Activated CD8-positive, alpha-beta memory T cell treated with anti-CD3 and anti-CD28 coated beads for 36 hours (primary cell): Measurements from ENCODE around the gene CLCNKA. TPM values are rescaled to one million over a fixed set of nuclear protein-coding genes. Genes with fewer than 3 reads are reported as not detected.
"Not testable (repeated sequence)": the region's sequence is repeated elsewhere in the genome, so short reads cannot be mapped to it uniquely, and the experiment has no call there.

ENCODE experiments used
- CTCF ChIA-PET: fragments of 350-600 bp; sonication (Branson Sonifier 250); formaldehyde crosslinking; loops from one replicate; lab custom pipeline; 2021; ENCODE audit warnings: antibody characterized with exemption; lab: Charles Lee
- POLR2A ChIA-PET: fragments of 350-600 bp; sonication (Branson Sonifier 250); formaldehyde crosslinking; loops from one replicate; lab custom pipeline; 2021; ENCODE audit warnings: antibody characterized with exemption; lab: Charles Lee
- total RNA-seq, 2 experiments: library from RNA; stranded (reverse); gene quantifications; one replicate each; pipeline ENCODE4 v1.2.3, GENCODE V29; 2021

Gene CLCNKA
- total RNA-seq, 2 experiments from 2014 or later = not detected

DNA sequence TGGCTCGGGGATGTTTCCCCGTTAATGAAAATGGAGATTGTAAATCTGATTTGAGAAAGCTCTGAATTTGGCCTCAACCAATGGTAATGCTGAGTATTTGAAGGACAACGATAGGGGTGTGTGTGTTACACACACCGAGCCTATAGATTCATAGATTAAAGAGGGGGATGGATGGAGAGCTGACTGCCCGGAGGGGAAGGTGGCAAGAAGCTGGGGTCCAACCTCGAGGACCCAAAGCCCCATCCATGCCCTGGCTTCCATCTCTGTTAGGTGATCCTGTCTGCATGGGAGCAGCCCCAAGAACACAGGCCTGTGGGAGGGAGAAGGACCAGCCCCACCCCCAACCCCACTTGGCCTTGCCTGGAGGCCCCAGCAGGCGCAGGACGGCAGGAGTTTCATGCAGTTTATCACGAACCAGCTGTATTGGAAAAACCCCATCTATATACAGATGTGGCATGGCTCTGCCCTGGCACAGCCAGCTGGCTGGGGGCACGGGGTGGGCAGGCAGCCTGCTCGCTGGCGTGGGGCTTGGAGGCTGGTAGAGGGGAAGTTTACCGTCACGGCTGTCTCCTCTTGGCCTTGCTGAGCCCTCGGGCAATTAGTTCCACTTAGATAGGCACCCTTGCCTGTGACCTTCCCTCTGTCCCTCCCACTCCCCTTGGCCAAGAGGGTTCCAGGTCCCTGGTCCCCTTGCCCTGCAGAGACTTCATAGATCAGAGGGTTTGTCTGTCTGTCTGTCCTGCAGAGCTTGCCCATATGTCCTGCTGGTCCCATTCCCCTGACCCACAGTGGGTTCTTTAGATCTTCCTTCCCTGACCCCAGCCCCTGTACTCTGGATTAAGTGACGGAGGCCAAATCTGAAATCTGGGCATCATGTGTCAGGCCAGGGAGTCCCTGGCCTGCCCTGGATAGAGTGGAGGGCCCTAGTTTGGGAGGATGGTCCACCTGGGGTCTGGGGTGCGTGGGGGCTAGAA, 7.0 kb upstream of the CLCNKA start:
- POLR2A ChIA-PET = no interaction called here
- CTCF ChIA-PET = interaction anchor here (0.6 to 1.5 kb wide), 4 partner anchors 9 to 366 kb away, joined by 3 read pairs; no protein-coding TSS in a partner anchor

DNA sequence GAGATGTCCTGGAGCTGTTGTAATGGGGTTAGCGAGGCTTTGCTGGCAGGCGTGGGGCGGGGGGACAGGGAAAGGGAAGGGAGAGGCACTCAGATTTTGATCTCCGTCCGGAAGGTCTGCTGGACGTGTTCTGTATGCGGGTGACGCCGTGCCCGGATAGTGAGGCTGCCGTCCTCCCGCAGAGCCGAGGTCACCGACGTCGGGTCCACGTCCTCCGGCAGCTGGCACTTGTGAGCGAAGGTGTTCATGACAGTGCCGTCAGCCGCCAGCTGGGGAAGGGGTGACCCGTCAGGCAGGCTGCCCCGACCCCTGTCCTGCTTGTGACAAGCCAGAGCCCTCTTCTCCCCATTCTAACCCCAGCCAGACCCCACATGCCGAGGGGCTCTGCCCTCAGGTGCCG, 6.3 kb upstream of the CLCNKA start:
- POLR2A ChIA-PET = no interaction called here
- CTCF ChIA-PET = interaction anchor here (1.5 kb wide), 1 partner anchor 224 kb away, joined by 3 read pairs; no protein-coding TSS in a partner anchor

DNA sequence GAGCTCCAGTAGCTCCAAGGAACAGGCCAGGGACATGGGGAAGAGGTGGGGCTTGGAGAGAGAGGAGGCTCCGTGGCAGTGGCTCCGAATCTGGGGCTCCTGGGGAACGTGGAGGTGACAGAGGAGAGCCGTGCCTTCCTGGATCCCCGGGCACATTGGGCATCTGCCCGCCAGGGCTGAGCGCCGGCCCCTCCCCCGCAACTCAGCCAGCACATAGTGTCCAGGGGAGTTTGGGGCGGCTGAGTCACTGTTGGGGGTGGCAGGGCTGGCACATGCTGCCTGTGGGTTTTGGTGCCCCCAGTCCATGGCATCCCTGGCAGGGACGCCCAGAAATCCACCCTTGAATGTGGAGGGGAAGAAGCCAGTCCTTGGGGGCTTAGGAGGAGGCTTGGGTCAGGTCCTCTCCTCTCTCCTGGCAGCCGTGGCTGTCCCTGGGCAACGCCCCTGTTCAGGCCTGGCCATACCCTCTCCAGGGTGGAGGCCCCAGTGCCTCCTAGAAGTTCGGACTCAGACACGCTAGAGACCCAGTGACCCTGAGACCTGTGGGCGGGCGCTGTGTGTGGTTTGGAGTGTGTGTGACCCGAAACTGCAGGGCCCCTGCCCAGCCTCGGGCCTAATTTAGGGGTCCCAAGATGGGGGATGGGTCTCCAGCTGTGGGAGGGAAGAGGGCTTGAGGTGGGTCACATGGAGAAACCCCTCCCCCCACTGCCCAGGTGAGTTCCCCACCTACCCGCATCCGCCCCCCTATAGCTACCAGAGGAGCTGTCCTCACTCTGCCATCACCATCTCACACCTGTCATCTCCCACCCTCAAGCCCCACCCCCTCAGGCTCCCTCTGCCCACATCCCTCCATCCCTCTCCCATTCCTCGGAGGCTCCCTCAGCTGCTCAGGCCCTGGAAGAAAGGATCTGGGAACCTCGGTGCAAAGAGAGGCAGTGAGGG, 5.6 kb upstream of the CLCNKA start:
- ChIA-PET CTCF (interaction anchor here (1.5 kb wide), 1 partner anchor 224 kb away, joined by 3 read pairs; no protein-coding TSS in a partner anchor), POLR2A (no interaction called here)

DNA sequence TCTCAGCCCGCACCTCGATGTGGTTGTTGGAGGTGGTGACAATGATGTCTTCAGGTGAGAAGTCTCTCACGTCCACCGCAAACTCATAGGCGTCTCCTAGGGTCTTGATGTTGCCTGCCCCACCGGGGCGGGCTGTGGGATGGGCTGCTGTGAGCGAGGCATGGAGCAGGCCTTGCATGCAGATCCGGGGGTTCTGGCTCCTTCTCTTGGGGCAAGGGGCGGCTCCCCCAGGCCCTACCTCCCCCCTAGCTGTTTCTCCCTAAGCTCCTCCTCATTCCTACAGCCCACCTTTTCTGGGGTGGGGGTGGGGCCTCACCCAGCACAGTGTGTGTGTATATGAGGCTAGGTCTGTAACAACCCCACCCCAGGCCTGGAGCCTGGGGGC, 4.8 kb upstream of the CLCNKA start:
- POLR2A ChIA-PET = no interaction called here
- CTCF ChIA-PET = no interaction called here

DNA sequence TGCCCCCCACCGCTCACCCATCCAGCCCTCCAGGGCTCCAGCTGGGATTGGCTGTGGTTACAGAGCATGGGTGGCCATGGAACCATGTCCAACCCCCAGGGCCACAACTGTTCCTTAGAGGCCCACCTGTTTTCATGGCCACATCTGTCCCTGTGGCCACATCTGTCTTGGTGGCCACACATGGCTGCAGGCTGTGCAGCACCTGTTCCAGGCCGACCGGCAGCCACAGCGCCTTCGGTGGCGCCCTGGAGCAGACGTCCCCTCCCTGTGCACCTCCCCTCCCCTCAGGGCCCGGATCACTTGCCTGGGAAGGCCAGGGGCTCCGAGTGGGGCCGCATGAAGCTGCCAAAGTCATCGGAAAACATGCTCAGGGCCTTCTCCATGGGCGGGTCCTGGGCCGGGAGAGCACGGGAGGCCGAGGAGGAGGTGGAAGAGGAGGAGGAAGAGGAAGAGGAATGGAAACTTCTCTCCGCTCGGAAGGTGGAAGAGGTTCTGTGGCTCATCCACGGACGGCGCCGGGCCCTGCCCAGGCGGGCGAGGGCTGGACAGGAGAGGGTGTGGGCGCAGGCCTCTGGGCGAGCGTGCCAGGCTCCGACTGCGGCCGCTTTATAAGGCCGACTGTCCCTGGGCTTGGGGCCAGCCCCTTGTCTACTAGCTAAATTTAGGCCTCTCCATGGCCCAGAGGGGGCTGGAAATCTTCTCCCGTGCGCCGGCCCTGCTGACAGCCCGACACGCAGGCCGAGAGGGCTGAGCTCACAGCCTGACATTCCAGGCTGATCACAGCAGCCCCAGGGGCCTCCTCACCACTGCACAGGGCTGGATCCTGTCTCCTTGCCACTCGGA, 4.2 kb upstream of the CLCNKA start, which contains the start of gene HSPB7:
TSS of gene HSPB7 (minus strand) at position 583 of the 843 bp plus-strand sequence. CDS start at position 503, 80 bp downstream.
- ChIA-PET CTCF (interaction anchor here (1.8 kb wide), 1 partner anchor 8 kb away, joined by 4 read pairs; no protein-coding TSS in a partner anchor), POLR2A (interaction anchor here (0.6 kb wide), 1 partner anchor 326 kb away, joined by 3 read pairs; no protein-coding TSS in a partner anchor)

- POLR2A ChIA-PET = interaction anchor here (0.6 kb wide), 1 partner anchor 326 kb away, joined by 3 read pairs; no protein-coding TSS in a partner anchor
- CTCF ChIA-PET = interaction anchor here (1.8 kb wide), 1 partner anchor 9 kb away, joined by 4 read pairs; no protein-coding TSS in a partner anchor
These were observed 3.5 kb upstream of the CLCNKA start for GRCh38 chr1:16018308-16018707.

DNA sequence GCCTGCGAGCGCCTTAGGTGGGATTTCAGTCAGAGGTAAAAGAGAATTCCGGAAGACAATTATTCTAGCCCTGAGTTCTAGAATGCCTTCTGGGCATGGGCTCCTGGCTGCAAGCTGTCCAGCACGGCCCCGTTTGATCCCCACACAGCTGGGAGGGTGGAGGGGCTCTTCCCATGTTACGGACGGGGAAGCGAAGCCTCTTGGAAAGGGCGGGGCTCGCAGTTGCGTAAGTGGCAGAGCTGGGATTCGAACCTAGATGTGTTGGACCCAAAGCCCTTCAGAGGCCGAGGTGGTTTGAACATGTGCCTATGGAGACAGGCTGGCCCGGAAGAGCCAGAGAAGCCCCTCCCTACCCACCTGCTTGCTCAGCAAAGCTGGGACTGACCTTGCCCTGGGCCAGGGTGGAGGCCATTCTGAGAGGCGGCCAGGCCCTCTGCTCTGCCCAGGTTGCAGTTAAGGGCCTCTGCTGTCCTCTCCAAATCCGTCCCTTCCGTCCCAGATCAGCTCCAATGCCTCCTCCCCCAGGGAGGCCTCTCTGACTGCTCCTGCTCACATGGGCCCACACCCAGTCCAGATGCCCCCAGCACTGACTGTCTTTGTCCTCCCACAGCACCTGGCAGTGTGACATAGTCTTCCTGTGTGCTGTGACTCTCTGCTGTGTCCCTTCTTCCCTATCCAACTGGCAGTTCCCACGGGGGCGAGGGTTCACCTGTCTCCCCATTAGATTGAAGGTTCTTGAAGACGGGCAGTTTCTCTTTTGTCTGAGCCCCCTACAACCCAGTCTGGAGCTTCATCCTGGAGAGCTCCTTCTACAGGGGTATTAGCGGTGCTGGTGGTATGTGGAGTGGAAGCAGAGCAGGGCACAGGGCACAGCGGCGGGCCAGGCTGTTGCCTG, 2.8 kb upstream of the CLCNKA start:
- ChIA-PET POLR2A (interaction anchor here (0.6 kb wide), 1 partner anchor 325 kb away, joined by 3 read pairs; no protein-coding TSS in a partner anchor), CTCF (interaction anchor here (1.2 to 1.8 kb wide), 2 partner anchors 10 to 204 kb away, joined by 3 to 4 read pairs; no protein-coding TSS in a partner anchor)

DNA sequence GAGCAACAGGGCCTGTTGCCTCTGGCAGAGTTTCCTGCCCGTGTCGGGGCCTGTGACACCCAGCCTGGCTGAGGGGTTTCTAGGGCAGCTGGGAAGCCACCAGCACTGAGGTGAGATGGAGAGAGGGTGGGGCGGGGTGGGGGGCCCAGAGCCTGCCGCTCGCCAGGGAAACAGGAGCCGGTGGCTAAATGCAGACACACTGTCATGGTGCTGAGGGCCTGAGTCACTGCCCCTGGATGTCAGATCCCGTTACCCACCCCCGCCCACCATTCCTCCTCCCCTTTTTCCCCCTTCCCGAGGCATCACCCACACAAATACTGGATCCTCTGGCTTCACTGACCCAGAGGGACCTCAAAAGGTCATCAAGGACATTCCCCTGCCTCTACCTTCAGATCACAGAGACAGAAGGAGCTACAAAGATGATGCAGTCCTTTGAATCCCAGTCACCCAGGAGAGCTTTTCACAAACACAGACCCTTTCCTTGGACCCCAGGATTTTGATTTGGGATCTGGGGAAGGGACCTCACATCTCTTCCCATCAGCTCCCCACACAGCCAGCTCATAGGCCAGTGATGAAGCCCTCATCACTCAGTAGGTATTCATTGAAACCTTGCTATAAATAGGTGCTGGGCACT, 2.1 kb upstream of the CLCNKA start:
- CTCF ChIA-PET = interaction anchor here (1.2 kb wide), 1 partner anchor 205 kb away, joined by 3 read pairs; no protein-coding TSS in a partner anchor
- POLR2A ChIA-PET = no interaction called here

DNA sequence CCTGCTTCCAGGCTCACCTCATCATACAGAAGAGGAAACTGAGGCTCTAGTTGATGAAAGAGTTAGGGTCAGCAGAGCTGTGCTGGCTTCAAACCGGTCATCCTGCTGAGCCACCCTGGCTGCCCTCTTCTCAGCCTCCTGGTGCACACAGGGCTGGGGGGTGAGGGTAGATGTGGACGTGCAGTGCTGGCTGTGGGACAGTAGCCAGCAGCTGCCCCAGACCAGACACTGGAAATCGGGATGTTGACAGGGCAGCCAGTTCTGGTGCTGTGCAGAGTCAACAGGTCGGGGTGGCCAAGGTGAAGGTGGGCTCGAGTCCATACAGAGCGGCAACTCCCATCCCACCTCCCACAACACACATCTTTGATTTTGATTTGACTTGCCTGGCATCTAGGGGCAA, 1.5 kb upstream of the CLCNKA start:
- CTCF ChIA-PET = no interaction called here
- POLR2A ChIA-PET = no interaction called here

DNA sequence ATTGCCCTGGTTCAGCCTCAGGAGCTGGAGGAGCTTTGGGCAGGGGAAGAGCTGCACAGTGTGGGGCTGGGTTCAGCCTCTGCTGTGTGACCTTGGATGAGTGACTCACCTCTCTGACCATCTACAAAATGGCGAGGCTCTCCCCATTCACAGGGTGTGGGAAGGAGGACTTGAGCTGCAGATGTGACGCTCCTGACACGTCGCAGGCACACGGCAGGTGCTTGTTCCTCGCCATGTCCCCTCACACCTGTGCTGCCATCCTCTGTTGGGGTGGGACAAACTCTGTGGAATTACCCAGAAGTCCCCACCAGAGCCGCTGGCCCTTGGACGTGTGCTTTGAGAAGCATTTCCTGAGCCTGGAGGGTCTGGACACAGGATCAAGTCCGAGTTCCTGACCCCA, 958 bp upstream of the CLCNKA start:
- POLR2A ChIA-PET, CTCF ChIA-PET: not testable (repeated sequence)

DNA sequence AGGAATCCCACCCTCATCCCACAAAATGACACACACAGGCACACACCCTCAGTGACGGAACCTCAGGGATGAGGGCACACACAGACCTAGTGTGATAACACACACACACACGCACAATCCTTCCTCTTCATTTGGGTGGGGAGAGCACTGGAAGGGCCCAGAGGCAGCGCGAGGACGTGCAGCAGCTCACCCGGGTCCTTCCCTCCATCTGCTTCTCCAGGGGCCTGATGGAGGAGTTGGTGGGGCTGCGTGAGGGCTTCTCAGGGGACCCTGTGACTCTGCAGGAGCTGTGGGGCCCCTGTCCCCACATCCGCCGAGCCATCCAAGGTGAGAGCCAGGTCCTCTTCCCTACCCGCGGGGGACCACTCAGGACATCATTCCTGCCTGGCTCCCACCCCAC, 557 bp downstream of the CLCNKA start:
- ChIA-PET POLR2A (no interaction called here), CTCF (no interaction called here)

DNA sequence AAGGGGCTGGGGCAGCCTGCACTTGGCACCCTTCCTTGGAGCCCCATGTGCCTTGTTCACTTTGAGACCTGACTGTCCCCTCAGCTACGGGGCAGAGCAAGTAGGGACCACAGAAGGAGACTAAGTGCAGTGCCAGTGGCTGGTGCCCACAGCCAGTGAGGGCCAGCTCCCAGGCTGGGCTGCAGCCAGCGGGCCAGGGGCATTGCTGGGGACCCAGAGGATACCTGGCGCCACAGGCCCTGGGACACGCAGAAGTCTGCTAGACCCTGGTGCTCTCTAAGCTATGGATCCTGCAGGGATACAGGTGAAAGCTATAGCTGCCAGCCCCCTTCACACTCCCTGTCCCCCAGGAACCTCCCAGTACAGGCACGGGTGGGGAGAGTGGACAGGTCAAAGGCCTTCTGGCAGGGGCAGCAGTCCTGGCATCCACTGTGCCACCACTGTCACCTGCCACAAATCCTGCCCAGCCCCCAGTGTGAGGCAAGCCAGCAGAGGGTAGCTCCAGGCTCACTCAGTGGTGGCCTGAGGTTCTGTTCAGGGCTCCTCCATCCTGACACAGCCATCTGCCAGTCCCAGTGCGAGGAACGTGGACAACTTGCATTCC, 1.3 kb downstream of the CLCNKA start:
- CTCF ChIA-PET = no interaction called here
- POLR2A ChIA-PET = no interaction called here

- POLR2A ChIA-PET = interaction anchor here (1.0 kb wide), 1 partner anchor 181 kb away, joined by 3 read pairs; no protein-coding TSS in a partner anchor
- CTCF ChIA-PET = not testable (repeated sequence)
These were observed 4.5 kb downstream of the CLCNKA start for GRCh38 chr1:16026302-16026701.

DNA sequence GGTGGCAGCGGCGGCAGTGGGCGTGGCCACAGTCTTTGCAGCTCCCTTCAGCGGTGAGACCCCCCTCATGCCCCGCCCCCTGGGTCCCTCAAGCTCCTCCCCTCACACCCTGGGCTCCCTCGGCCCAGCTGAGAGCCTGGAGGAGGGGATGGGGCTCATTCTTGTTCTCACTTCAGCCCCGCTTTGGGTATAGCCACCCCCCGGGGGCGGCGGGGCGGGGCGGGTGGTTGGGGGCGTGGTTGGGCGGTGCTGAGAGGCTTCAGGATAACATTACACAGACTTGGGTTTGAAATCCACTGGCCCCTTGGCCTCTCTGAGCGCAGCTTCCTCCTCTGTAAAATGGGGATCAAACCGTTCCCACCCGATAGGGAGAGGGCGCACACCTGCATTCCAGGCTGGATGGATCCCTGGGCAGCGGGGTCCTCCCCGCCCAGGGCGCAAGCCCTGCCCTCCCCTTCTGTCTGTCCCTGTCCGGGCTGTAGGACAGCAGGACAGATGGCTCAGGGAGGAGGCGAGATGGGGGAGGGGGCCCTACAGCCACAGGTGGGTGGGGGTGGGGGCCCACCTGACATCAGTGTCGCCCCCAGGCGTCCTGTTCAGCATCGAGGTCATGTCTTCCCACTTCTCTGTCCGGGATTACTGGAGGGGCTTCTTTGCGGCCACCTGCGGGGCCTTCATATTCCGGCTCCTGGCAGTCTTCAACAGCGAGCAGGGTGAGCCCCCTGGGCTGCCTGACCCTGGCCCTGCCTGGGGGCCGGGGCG, 5.1 kb downstream of the CLCNKA start:
- ChIA-PET POLR2A (interaction anchor here (1.0 kb wide), 1 partner anchor 180 kb away, joined by 3 read pairs; no protein-coding TSS in a partner anchor), CTCF (no interaction called here)

- ChIA-PET CTCF (interaction anchor here (1.2 to 1.7 kb wide), 2 partner anchors 18 to 50 kb away, joined by 3 read pairs; no protein-coding TSS in a partner anchor), POLR2A (no interaction called here)
These were observed 6.6 kb downstream of the CLCNKA start for GRCh38 chr1:16028237-16029002.
